ENCODE data around the gene ASF1A.

ASF1A gene

GRCh38 chr6:118908441-118908840 is 14.5 kb downstream of the ASF1A start:
- Histone ChIP-seq H3K23ac (ENCODE audit: low read length) (no peak overlapping the region), H3K36me3 (ENCODE audit: control insufficient read depth in 1 of 2, insufficient read depth in 2 of 2, low read length in 2 of 2) (peaks cover 7 to 13% of the 10 kb centered on the region in 2 experiments), H3K9ac (ENCODE audit: low read length) (no peak overlapping the region), H3K79me1 (ENCODE audit: low read length) (no peaks in the 10 kb centered on the region), H3K27ac (ENCODE audit: low read depth, low read length) (no peak overlapping the region), H3K79me2 (ENCODE audit: control insufficient read depth, insufficient read depth, low read length, poor library complexity) (no peaks in the 10 kb centered on the region), H2AFZ (ENCODE audit: insufficient read depth, low read length, poor library complexity) (no peak overlapping the region), H3K27me3 (ENCODE audit: insufficient read depth, low read length) (no peaks in the 10 kb centered on the region), H2AK5ac (ENCODE audit: low read length) (no peak overlapping the region), H2BK12ac (ENCODE audit: low read length) (no peak overlapping the region), H2BK5ac (ENCODE audit: low read depth, low read length, poor library complexity) (no peak overlapping the region), H3K14ac (ENCODE audit: low read length) (no peak overlapping the region), H3K4me2 (ENCODE audit: low read length) (no peak overlapping the region), H3K18ac (ENCODE audit: low read length) (no peak overlapping the region), H3K4ac (ENCODE audit: low read depth, low read length) (no peak overlapping the region), H2BK120ac (ENCODE audit: insufficient read depth, low read length, poor library complexity) (no peak overlapping the region), H4K91ac (ENCODE audit: low read depth, low read length) (no peak overlapping the region), H4K8ac (ENCODE audit: low read depth, low read length) (no peak overlapping the region), H4K12ac (ENCODE audit: low read depth, low read length) (no peak overlapping the region), H3K4me3 (ENCODE audit: low read depth, low read length) (no peak overlapping the region), H3K4me1 (ENCODE audit: control insufficient read depth in 1 of 2, insufficient read depth in 2 of 2, low read length in 2 of 2) (peaks cover 0 to 3% of the 10 kb centered on the region in 2 experiments), H3K9me3 (ENCODE audit: insufficient read depth, low read depth, low read length) (no peaks in the 10 kb centered on the region)
- no CpG with 5 or more reads among the region's 1 CpG for WGBS (ENCODE audit: extremely low coverage, insufficient coverage, insufficient read length)
- peak in 1 of 2 donors; percentile 17 for DNase-seq

- DNase-seq, result no peak
- no CpG with 5 or more reads among the region's 5 CpGs for WGBS (ENCODE audit: extremely low coverage, insufficient coverage, insufficient read length)
- Histone ChIP-seq H3K23ac (ENCODE audit: low read length) (no peak overlapping the region), H2AFZ (ENCODE audit: insufficient read depth, low read length, poor library complexity) (no peak overlapping the region), H2AK5ac (ENCODE audit: low read length) (no peak overlapping the region), H3K4ac (ENCODE audit: low read depth, low read length) (no peak overlapping the region), H4K8ac (ENCODE audit: low read depth, low read length) (peak overlapping the region; percentile 19), H3K14ac (ENCODE audit: low read length) (no peak overlapping the region), H2BK120ac (ENCODE audit: insufficient read depth, low read length, poor library complexity) (no peak overlapping the region), H3K9me3 (ENCODE audit: insufficient read depth, low read depth, low read length) (no peaks in the 10 kb centered on the region), H3K4me3 (ENCODE audit: low read depth, low read length) (no peak overlapping the region), H3K79me1 (ENCODE audit: low read length) (no peaks in the 10 kb centered on the region), H3K4me1 (ENCODE audit: control insufficient read depth in 1 of 2, insufficient read depth in 2 of 2, low read length in 2 of 2) (no peaks in the 10 kb centered on the region), H3K27ac (ENCODE audit: low read depth, low read length) (no peak overlapping the region), H2BK12ac (ENCODE audit: low read length) (no peak overlapping the region), H3K36me3 (ENCODE audit: control insufficient read depth in 1 of 2, insufficient read depth in 2 of 2, low read length in 2 of 2) (peaks cover 9 to 20% of the 10 kb centered on the region in 2 experiments), H3K4me2 (ENCODE audit: low read length) (no peak overlapping the region), H3K18ac (ENCODE audit: low read length) (no peak overlapping the region), H2BK5ac (ENCODE audit: low read depth, low read length, poor library complexity) (no peak overlapping the region), H3K27me3 (ENCODE audit: insufficient read depth, low read length) (no peaks in the 10 kb centered on the region), H4K12ac (ENCODE audit: low read depth, low read length) (no peak overlapping the region), H3K9ac (ENCODE audit: low read length) (no peak overlapping the region), H3K79me2 (ENCODE audit: control insufficient read depth, insufficient read depth, low read length, poor library complexity) (no peaks in the 10 kb centered on the region), H4K91ac (ENCODE audit: low read depth, low read length) (no peak overlapping the region)
Observed at GRCh38 chr6:118912646-118913045, 18.7 kb downstream of the ASF1A start.

DNA sequence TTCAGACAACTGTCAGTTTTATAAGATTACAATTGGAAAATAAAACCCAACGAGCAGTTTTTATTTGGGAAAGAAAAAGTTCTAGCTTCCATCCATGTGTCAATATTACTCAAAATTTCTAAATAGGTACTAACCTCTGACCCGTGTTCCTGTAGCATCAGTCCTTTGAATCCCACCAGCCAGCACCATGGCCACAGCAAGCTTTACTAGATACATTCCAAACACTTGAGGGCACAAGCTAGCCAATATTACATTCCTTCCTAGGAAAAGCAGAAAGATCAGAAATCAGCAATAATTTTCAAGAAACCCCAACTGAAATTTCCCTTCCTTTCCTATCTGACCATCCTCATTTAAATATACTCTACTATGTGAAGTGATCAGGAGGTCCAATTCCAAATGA is 19.2 kb downstream of the ASF1A start:
- no peak overlapping the region for H3K23ac ChIP-seq (ENCODE audit: low read length)
- no CpG with 5 or more reads among the region's 2 CpGs for WGBS (ENCODE audit: extremely low coverage, insufficient coverage, insufficient read length)

DNA sequence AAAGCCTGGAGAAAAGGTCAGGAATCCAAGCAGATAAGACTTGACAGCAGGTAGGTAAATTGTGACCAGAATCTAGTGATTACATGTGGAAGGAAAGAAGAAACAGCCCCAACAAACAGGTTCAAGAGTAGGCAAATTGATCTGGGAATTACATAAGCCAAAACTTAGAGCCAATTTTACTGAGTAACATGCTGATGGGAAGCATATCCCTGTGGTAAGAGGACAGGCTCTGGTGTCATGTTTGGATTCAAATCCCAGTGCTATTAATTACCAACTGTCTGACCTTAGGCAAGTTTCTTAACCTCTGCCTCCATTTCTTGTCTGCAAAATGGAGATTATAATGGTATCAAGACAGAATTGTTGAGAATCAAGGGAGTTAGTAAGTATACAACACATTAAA is 20.6 kb downstream of the ASF1A start:
- Histone ChIP-seq H2AK5ac (ENCODE audit: low read length) (no peak overlapping the region), H3K79me2 (ENCODE audit: control insufficient read depth, insufficient read depth, low read length, poor library complexity) (no peaks in the 10 kb centered on the region), H3K27me3 (ENCODE audit: insufficient read depth, low read length) (no peaks in the 10 kb centered on the region), H2BK120ac (ENCODE audit: insufficient read depth, low read length, poor library complexity) (no peak overlapping the region), H3K4me2 (ENCODE audit: low read length) (no peak overlapping the region), H3K23ac (ENCODE audit: low read length) (no peak overlapping the region), H4K8ac (ENCODE audit: low read depth, low read length) (no peak overlapping the region), H3K18ac (ENCODE audit: low read length) (no peak overlapping the region), H3K27ac (ENCODE audit: low read depth, low read length) (no peak overlapping the region), H2BK5ac (ENCODE audit: low read depth, low read length, poor library complexity) (no peak overlapping the region), H2BK12ac (ENCODE audit: low read length) (no peak overlapping the region), H2AFZ (ENCODE audit: insufficient read depth, low read length, poor library complexity) (no peak overlapping the region), H3K14ac (ENCODE audit: low read length) (no peak overlapping the region), H3K4ac (ENCODE audit: low read depth, low read length) (no peak overlapping the region), H3K9me3 (ENCODE audit: insufficient read depth, low read depth, low read length) (no peaks in the 10 kb centered on the region), H3K79me1 (ENCODE audit: low read length) (no peaks in the 10 kb centered on the region), H3K4me3 (ENCODE audit: low read depth, low read length) (no peak overlapping the region), H3K4me1 (ENCODE audit: control insufficient read depth in 1 of 2, insufficient read depth in 2 of 2, low read length in 2 of 2) (no peaks in the 10 kb centered on the region), H4K12ac (ENCODE audit: low read depth, low read length) (no peak overlapping the region), H3K9ac (ENCODE audit: low read length) (no peak overlapping the region), H3K36me3 (ENCODE audit: control insufficient read depth in 1 of 2, insufficient read depth in 2 of 2, low read length in 2 of 2) (peaks cover 9 to 20% of the 10 kb centered on the region in 2 experiments), H4K91ac (ENCODE audit: low read depth, low read length) (no peak overlapping the region)
- DNase-seq, result no peak

More for the DNA sequence above, 19.2 kb downstream of the ASF1A start:
- Histone ChIP-seq H3K79me2 (ENCODE audit: control insufficient read depth, insufficient read depth, low read length, poor library complexity) (no peaks in the 10 kb centered on the region), H3K4ac (ENCODE audit: low read depth, low read length) (no peak overlapping the region), H3K9me3 (ENCODE audit: insufficient read depth, low read depth, low read length) (no peaks in the 10 kb centered on the region), H2BK5ac (ENCODE audit: low read depth, low read length, poor library complexity) (no peak overlapping the region), H3K36me3 (ENCODE audit: control insufficient read depth in 1 of 2, insufficient read depth in 2 of 2, low read length in 2 of 2) (peaks cover 9 to 20% of the 10 kb centered on the region in 2 experiments), H2AFZ (ENCODE audit: insufficient read depth, low read length, poor library complexity) (no peak overlapping the region), H2BK12ac (ENCODE audit: low read length) (no peak overlapping the region), H3K4me2 (ENCODE audit: low read length) (no peak overlapping the region), H3K79me1 (ENCODE audit: low read length) (no peaks in the 10 kb centered on the region), H3K4me3 (ENCODE audit: low read depth, low read length) (no peak overlapping the region), H2BK120ac (ENCODE audit: insufficient read depth, low read length, poor library complexity) (no peak overlapping the region), H3K4me1 (ENCODE audit: control insufficient read depth in 1 of 2, insufficient read depth in 2 of 2, low read length in 2 of 2) (no peaks in the 10 kb centered on the region), H4K8ac (ENCODE audit: low read depth, low read length) (no peak overlapping the region), H4K91ac (ENCODE audit: low read depth, low read length) (no peak overlapping the region), H4K12ac (ENCODE audit: low read depth, low read length) (no peak overlapping the region), H3K14ac (ENCODE audit: low read length) (no peak overlapping the region), H3K9ac (ENCODE audit: low read length) (no peak overlapping the region), H3K27me3 (ENCODE audit: insufficient read depth, low read length) (no peaks in the 10 kb centered on the region), H3K27ac (ENCODE audit: low read depth, low read length) (no peak overlapping the region), H3K18ac (ENCODE audit: low read length) (no peak overlapping the region), H2AK5ac (ENCODE audit: low read length) (no peak overlapping the region)
- no peak for DNase-seq

All from trophoblast cell (in vitro differentiated cells and primary cell).